HG02623 (cell line): ENCODE data around the gene FEM1A.
"Not testable (repeated sequence)": the region's sequence is repeated elsewhere in the genome, so short reads cannot be mapped to it uniquely, and the experiment has no call there.

ENCODE experiments used
- ATAC-seq: cut with Tn5 transposase; IDR thresholded peaks from one replicate; pipeline ENCODE4 v1.9.1; 2021; ENCODE audit warnings: moderate library complexity; ENCODE audit not compliant: unreplicated experiment

The FEM1A gene

DNA sequence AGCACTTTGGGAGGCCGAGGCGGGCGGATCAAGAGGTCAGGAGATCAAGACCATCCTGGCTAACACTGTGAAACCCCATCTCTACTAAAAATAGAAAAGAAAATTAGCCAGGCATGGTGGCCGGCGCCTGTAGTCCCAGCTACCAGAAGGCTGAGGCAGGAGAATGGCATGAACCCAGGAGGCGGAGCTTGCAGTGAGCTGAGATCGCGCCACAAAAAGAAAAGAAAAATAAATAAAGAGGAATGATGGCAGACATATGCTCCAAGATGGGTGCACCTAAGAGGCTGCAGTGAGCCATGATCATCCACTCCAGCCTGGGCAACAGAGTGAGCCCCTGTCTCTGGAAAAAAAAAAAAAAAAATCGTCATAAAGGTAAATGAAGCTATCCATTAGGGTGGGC, 54.4 kb downstream of the FEM1A start:
- ATAC-seq = not testable (repeated sequence)

DNA sequence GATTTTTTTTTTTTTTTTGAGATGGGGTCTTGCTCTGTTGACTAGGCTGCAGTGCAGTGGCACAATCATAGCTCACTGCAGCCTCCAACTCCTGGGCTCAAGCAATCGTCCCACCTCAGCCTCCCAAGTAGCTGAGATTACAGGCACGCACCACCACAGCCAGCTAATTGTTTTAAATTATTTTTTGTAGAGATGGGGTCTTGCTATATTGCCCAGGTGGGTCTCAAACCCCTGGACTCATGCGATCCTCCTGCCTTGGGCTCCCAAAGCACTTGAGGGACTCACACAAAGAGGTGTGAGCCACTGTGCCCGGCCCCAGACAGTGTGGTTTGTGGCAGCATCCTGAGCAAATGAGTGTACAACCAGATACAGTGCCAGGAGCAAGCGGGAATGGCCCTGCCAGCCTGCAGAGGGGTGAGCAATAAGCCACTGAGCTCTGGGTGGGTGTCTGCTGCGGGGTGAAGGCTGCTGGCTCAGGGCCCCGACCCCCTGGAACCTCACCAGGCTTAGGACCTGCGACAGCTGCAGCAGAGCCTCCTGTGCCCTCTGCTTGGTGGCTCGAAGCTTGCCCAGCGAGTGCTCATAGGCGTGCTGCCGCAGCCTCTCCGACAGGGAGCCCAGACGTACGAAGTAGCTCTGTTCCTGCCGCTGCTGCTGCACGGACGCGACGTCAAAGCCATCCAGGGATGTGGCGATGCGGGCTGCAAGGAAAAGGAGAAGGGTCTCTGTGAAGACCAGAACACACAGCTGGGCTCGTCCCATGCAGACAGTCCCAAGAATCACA, 55.8 kb downstream of the FEM1A start:
- no peak for ATAC-seq

DNA sequence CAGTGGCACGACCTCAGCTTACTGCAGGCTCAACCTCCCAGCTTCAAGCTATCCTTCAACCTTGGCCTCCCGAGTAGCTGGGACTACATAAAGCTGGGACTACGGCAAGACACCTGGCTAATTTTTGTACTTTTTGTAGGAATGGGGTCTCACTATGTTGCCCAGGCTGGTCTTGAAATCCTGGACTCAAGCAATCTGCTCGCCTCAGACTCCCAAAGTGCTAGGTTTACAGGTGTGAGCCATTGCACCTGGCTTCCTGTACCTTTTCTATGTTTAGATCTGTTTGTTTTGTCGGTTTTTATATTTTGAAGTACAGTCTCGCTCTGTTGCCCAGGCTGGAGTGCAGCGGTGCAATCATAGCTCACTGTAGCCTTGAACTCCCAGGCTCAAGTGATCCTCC, 57.5 kb downstream of the FEM1A start:
- ATAC-seq = no peak
